ENCODE data around the gene P4HA1.
"Not testable (repeated sequence)": the region's sequence is repeated elsewhere in the genome, so short reads cannot be mapped to it uniquely, and the experiment has no call there.

The P4HA1 gene

GRCh38 chr10:73126343-73126742 is 29.7 kb upstream of the P4HA1 start:
- no peak for TF ChIP-seq CTCF (IDR thresholded peaks at IDR 0.05; ENCODE audit: low read depth, low read length)

GRCh38 chr10:73119952-73120351 is 23.3 kb upstream of the P4HA1 start:
- no peak overlapping the region for H3K4me3 ChIP-seq (ENCODE audit: low read depth, low read length)
- TF ChIP-seq CTCF (IDR thresholded peaks at IDR 0.05; ENCODE audit: low read depth, low read length), result no peak

More at GRCh38 chr10:73126343-73126742, 29.7 kb upstream of the P4HA1 start:
- H3K4me3 ChIP-seq (ENCODE audit: low read depth, low read length), result no peak overlapping the region

GRCh38 chr10:73119457-73119856 is 22.8 kb upstream of the P4HA1 start:
- TF ChIP-seq CTCF (IDR thresholded peaks at IDR 0.05; ENCODE audit: low read depth, low read length), result no peak

GRCh38 chr10:73117976-73118743 is 21.5 kb upstream of the P4HA1 start:
- TF ChIP-seq CTCF (IDR thresholded peaks at IDR 0.05; ENCODE audit: low read depth, low read length), result no peak
- no peak overlapping the region for H3K4me3 ChIP-seq (ENCODE audit: low read depth, low read length)

More at GRCh38 chr10:73119457-73119856, 22.8 kb upstream of the P4HA1 start:
- H3K4me3 ChIP-seq (ENCODE audit: low read depth, low read length), result no peak overlapping the region

GRCh38 chr10:73116017-73116416 is 19.4 kb upstream of the P4HA1 start:
- no peak for TF ChIP-seq CTCF (IDR thresholded peaks at IDR 0.05; ENCODE audit: low read depth, low read length)
- H3K4me3 ChIP-seq (ENCODE audit: low read depth, low read length), result no peak overlapping the region

GRCh38 chr10:73113551-73113950 is 16.9 kb upstream of the P4HA1 start:
- H3K4me3 ChIP-seq (ENCODE audit: low read depth, low read length), result no peak overlapping the region
- no peak for TF ChIP-seq CTCF (IDR thresholded peaks at IDR 0.05; ENCODE audit: low read depth, low read length)

GRCh38 chr10:73112032-73112431 is 15.4 kb upstream of the P4HA1 start:
- H3K4me3 ChIP-seq (ENCODE audit: low read depth, low read length), result not testable (repeated sequence)
